ENCODE measurements around the gene EPAS1.

DNA sequence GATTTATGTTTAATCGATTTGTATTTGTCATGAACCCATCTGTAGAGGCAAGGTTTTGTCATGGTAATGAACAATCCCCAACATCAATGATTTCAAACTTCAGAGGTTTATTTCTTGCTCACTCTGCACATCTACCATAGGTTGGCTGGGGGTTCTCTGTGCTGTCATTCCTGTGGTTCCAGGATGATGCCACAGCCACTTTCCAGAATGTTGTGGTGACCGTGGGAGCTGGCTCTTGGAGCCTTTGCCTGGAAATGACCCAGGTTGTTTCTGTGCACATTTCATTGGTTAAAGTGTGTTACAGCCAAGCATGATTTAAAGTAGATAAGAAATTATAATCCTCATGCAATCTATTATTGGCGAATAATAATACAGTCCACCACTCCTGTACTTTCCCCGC, 28.2 kb upstream of the EPAS1 start:
- TF ChIP-seq CTCF (conservative IDR thresholded peaks at IDR 0.05 in 1 of 2, IDR thresholded peaks at IDR 0.05 in 1 of 2; ENCODE audit: extremely low read depth in 1 of 2, insufficient read depth in 1 of 2, low read depth in 1 of 2, low read length in 2 of 2) (no peak), EZH2 (IDR thresholded peaks at IDR 0.05; ENCODE audit: borderline replicate concordance, low read length) (no peak)

Measured in mammary epithelial cell (primary cell).